ENCODE results near the gene GTF2A1L.

DNA sequence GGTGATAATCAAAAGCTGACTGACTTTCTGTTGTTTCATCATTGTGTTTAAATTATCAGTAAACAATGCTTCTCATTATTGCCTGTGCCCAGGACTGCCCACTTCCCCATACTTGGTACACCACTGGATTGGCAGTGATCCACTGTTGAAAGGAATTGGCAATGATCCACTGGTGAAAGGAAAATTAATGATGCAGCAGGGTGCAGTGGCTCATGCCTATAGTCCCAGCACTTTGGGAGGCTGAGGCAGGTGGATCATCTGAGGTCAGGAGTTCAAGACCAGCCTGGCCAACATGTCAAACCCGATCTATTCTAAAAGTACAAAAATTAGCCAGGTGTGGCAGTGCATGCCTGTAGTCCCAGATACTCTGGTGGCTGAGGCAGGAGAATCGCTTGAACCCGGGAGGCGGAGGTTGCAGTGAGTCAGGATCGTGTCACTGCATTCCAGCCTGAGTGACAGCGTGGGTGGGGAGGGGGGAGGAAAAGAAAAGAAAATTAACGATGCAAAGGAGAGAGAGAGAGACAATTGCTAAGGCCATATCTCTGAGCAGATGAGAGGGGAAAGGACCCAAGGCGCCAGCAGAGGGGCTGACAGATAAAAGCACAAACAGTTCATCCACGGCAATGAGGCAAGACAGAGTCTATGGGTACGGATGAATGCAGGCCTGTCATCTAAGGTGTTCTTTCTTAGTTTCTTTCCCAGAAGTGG lies 10.2 kb upstream of the GTF2A1L start:
- TF ChIP-seq EP300 (IDR thresholded peaks at IDR 0.05; ENCODE audit: borderline replicate concordance in 1 of 2, control insufficient read depth in 1 of 2, low read depth in 2 of 2, low read length in 2 of 2), result no peak
- TF ChIP-seq FOXM1 (IDR thresholded peaks at IDR 0.05; ENCODE audit: low read depth, low read length), result no peak
- no peak for TF ChIP-seq SRF (IDR thresholded peaks at IDR 0.05; ENCODE audit: low read depth in 2 of 2, low read length in 2 of 2)
- no peak for TF ChIP-seq CTCF (IDR thresholded peaks at IDR 0.05 in 2 of 3, conservative IDR thresholded peaks at IDR 0.05 in 1 of 3; ENCODE audit: control insufficient read depth in 2 of 3, extremely low read depth in 1 of 3, insufficient read depth in 1 of 3, low read depth in 3 of 3, low read length in 3 of 3)
- no peak for TF ChIP-seq RAD21 (IDR thresholded peaks at IDR 0.05; ENCODE audit: insufficient read depth, low read depth, low read length)
- TF ChIP-seq, protein P1, sequence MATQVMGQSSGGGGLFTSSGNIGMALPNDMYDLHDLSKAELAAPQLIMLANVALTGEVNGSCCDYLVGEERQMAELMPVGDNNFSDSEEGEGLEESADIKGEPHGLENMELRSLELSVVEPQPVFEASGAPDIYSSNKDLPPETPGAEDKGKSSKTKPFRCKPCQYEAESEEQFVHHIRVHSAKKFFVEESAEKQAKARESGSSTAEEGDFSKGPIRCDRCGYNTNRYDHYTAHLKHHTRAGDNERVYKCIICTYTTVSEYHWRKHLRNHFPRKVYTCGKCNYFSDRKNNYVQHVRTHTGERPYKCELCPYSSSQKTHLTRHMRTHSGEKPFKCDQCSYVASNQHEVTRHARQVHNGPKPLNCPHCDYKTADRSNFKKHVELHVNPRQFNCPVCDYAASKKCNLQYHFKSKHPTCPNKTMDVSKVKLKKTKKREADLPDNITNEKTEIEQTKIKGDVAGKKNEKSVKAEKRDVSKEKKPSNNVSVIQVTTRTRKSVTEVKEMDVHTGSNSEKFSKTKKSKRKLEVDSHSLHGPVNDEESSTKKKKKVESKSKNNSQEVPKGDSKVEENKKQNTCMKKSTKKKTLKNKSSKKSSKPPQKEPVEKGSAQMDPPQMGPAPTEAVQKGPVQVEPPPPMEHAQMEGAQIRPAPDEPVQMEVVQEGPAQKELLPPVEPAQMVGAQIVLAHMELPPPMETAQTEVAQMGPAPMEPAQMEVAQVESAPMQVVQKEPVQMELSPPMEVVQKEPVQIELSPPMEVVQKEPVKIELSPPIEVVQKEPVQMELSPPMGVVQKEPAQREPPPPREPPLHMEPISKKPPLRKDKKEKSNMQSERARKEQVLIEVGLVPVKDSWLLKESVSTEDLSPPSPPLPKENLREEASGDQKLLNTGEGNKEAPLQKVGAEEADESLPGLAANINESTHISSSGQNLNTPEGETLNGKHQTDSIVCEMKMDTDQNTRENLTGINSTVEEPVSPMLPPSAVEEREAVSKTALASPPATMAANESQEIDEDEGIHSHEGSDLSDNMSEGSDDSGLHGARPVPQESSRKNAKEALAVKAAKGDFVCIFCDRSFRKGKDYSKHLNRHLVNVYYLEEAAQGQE (IDR thresholded peaks at IDR 0.05; ENCODE audit: low read depth, low read length), result no peak
- TF ChIP-seq POLR2A (IDR thresholded peaks at IDR 0.05; ENCODE audit: low read depth, low read length), result no peak
- TF ChIP-seq, protein P2, sequence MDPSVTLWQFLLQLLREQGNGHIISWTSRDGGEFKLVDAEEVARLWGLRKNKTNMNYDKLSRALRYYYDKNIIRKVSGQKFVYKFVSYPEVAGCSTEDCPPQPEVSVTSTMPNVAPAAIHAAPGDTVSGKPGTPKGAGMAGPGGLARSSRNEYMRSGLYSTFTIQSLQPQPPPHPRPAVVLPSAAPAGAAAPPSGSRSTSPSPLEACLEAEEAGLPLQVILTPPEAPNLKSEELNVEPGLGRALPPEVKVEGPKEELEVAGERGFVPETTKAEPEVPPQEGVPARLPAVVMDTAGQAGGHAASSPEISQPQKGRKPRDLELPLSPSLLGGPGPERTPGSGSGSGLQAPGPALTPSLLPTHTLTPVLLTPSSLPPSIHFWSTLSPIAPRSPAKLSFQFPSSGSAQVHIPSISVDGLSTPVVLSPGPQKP (IDR thresholded peaks at IDR 0.05; ENCODE audit: low read depth, low read length), result no peak
- TF ChIP-seq MAX (IDR thresholded peaks at IDR 0.05; ENCODE audit: low read depth, low read length), result no peak
- no peak for TF ChIP-seq EZH2 (IDR thresholded peaks at IDR 0.05; ENCODE audit: borderline replicate concordance, control insufficient read depth, low read depth, low read length)
- no peak for TF ChIP-seq SP1 (IDR thresholded peaks at IDR 0.05; ENCODE audit: low read depth, low read length)
- TF ChIP-seq POLR2AphosphoS5 (IDR thresholded peaks at IDR 0.05; ENCODE audit: low read length), result no peak
- no peak for TF ChIP-seq EED (IDR thresholded peaks at IDR 0.05; ENCODE audit: low read depth)
